Hematopoietic multipotent progenitor cell (in vitro differentiated cells): ENCODE results near the gene BEND6. TPM values are rescaled to one million over a fixed set of nuclear protein-coding genes. Genes with fewer than 3 reads are reported as not detected.
"Not testable (repeated sequence)": the region's sequence is repeated elsewhere in the genome, so short reads cannot be mapped to it uniquely, and the experiment has no call there.

Source experiments
- DNase-seq, 3 donors: peaks; one replicate each; pipeline ENCODE4 v3.0.0-alpha.2; 2011 to 2015; ENCODE audit warnings: low read depth in 2 of 3, low spot score in 2 of 3
- total RNA-seq: library from RNA; depleted of rRNA; stranded (reverse); fragments of >200 nt; gene quantifications from one replicate; pipeline ENCODE4 v1.2.3, GENCODE V29; 2012

The BEND6 gene
- total RNA-seq, 1 donor: 0.27 TPM

GRCh38 chr6:56965126-56965525, 10.2 kb downstream of the BEND6 start:
- DNase-seq: no peak

DNA sequence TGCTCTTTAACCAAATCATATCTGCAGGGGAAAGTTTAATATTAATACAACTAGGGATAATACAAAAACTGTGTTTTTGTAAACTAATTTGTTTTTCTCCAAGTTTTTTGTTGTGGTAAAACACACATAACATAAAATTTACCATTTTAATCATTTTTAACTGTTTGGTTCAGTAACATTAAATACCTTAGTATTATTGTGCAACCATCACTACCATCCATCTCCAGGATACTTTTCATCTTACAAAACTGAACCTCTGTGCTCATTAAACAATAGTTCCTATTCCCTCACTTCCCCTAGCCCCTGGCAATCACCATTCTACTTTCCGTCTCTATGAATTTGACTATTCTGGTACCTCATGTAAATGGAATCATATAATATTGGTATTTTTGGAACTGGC, 15.9 kb downstream of the BEND6 start:
- no peak for DNase-seq

DNA sequence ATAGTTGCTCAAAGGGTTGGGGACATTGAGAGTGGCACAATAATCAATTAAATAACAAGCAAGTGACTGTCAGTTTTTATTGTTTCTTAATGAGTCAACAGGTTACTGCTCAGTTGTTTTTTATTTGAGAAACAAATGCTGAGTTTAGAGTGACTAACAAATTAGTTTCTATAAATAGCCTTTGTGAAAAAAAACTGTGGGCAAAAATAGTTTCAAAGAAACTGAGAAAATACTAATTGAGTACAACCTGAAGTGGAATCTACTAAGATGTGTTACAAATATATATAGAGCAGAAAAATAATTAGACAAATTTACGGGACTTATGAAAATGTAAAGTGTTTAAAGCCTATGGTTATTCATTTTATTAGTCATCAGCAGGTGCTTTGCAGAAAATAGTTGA, 22.3 kb downstream of the BEND6 start:
- no peak for DNase-seq

- DNase-seq: no peak
Measured at GRCh38 chr6:56978530-56978929, 23.6 kb downstream of the BEND6 start.

DNA sequence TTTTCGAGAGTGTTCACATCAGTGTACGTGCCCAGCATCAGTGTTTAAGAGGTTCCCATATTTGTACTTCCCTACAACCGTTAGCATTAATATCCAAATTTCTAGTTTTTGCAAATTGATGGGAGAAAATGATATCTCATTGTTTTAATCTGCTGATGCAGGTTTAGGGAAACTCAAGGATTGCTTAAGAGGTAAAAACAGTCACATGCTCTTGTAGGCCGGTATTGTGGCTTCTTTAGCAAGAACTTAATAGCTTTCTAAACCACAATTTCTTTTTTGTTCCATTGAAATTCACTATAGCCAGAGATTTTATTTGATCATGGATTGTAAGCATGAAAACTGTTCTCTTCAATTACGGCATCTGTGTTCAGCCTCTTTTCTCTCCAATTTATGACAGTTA, 29.5 kb downstream of the BEND6 start:
- DNase-seq: peak in 2 of 3 donors; percentile 22 to 40

DNA sequence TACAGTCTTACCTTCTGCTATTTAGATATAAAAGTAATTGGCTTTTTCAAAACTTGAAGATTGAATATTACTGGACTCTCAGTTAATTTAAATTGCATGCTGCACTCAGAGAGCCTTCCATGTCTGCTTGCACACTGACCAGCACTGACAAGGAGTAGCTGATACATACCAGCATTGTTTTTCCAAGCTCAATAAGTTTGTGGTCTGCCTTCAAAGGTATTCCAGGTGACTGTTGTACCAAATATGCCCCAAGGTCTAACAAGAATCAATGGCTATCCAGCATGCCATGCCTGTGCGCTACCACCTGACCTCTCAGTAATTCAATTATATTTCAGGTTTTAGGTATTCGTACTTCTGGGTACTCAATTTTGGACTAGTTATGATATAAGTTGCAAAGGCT, 30.0 kb downstream of the BEND6 start:
- no peak for DNase-seq

- no peak for DNase-seq
Measured at GRCh38 chr6:56986611-56987010, 31.7 kb downstream of the BEND6 start.

DNA sequence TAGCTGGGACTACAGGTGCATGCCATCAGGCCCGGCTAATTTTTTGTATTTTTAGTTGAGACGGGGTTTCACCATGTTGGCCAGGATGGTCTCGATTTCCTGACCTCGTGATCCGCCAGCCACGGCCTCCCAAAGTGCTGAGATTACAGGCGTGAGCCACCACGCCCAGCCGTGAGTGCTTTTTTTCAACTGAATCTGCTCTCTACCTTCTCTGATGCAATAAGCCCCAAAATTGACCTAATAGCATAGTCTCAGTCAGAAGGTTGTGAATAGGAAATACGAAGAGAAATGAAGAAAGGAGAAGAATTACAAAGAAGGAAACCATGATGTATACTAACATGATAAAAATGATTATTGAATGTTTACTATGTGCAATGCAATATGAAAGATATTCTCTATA, 33.2 kb downstream of the BEND6 start:
- DNase-seq: no peak

GRCh38 chr6:56992036-56992435, 37.1 kb downstream of the BEND6 start:
- DNase-seq: no peak

- DNase-seq: no peak
Measured at GRCh38 chr6:56992703-56993102, 37.8 kb downstream of the BEND6 start.

- DNase-seq: no peak
Measured at GRCh38 chr6:56995347-56995902, 40.5 kb downstream of the BEND6 start.

- DNase-seq: no peak
Measured at GRCh38 chr6:56996401-56996800, 41.5 kb downstream of the BEND6 start.

DNA sequence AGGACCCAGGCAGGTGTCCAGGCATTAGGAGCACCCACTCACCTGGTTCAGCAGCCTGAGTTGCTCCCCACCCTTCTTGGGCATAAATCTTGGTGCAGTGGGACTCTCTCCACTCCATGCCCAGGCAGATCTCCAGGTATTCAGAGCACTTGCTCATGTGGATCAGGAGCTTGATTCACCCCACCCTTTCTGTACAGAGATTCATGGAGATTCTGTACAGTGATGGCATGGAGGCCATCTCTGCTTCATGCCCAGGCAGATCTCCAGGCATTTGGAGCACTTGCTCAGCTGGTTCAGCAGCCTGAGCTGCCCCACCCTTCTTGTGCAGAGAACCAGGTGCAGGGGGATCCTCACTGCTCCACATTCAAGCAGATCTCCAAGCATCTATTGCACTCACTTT, 44.1 kb downstream of the BEND6 start:
- DNase-seq: no peak

GRCh38 chr6:56999748-57000147, 44.8 kb downstream of the BEND6 start:
- not testable (repeated sequence) for DNase-seq

- DNase-seq: no peak
Measured at GRCh38 chr6:57002197-57002596, 47.3 kb downstream of the BEND6 start.

DNA sequence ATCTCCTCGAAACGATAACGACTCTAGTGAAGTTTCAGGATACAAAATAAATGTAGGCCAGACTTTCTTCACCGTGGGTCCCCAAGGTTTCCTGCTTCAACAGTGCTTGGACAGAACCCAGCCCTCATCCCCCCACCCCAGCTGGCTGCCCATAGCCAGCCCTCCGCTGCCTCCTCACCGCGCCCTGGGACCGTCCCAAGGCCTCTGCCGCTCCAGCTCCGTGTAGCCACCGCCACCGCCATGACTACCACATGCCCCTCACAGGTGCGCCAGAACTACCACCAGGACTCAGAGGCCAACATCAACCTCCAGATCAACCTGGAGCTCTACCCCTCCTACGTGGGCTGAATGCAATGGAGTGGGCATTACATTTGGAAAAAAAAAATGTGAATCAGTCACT, 49.4 kb downstream of the BEND6 start:
- DNase-seq: no peak

DNA sequence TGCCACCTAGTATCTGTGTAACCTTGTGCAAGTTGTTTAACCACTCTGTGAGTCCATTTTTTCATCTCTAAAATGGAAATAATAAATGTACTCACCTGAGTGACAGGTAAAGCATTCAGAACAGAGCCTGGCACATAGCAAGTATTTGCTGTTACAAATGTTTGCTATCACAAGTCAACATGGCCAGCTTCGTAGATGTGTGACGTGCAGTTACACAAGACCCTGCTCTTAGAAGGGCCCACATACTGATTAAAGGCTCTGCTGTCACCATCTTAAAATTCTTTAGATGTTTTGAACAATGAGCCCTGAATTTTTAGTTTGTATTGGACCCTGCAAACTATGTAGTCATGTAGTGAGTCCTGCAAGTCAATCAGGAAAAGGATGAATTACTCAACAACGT, 51.2 kb downstream of the BEND6 start:
- DNase-seq: no peak

GRCh38 chr6:57008069-57008468, 53.2 kb downstream of the BEND6 start:
- DNase-seq: not testable (repeated sequence)

GRCh38 chr6:57013521-57013926, 58.6 kb downstream of the BEND6 start:
- no peak for DNase-seq

- peak in 1 of 3 donors; percentile 27 for DNase-seq
Measured at GRCh38 chr6:57017069-57017468, 62.2 kb downstream of the BEND6 start.

DNA sequence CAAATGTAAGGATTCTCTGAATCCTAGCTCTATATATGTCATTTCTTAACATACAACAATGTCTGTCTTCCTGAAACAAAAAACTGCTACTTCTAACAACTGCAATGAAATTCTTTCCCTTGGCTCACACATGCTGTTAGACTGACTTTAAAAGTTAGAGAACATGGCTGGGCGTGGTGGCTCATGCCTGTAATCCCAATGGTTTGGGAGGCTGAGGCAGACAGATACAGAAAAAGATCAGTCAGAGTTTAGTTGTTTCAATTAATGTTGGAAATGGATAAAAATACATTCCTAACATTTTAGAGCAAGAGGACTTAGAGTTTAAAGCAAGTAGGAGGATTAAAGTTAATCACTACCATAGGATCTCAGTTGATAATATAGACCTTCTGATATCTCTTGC, 62.9 kb downstream of the BEND6 start:
- DNase-seq: no peak

DNA sequence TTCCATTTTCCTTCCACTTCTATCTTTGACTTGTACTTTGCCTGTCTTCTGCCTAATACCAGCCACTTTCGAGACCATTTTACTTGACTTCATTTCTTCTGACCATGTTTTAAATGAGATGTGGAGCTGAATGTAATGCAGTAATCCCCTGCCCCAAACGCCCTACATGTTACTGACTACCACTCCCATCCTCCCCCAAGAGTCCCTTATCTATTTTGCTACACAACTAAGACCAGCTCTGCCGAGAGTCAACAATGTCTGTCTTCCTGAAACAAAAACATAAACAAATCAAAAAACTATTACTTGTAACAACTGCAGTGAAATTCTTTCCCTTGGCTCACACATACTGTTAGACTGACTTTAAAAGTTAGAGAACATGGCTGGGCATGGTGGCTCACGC, 64.5 kb downstream of the BEND6 start:
- DNase-seq: no peak

- DNase-seq: peak in 2 of 3 donors; percentile 22 to 64
Measured at GRCh38 chr6:57021086-57021720, 66.3 kb downstream of the BEND6 start.
